ENCODE data around the gene PLPP3. TPM values are rescaled to one million over a fixed set of nuclear protein-coding genes. Genes with fewer than 3 reads are reported as not detected.

PLPP3 gene

Small RNA genes within 50 kb of the gene (small RNA-seq; reads per million reads assigned to genes)
- not detected for gene AC099789.1 (ENCODE audit: low read depth)

Data from mesenchymal stem cell (in vitro differentiated cells and primary cell).